ENCODE results near the gene IL17RB.
A peak's percentile ranks its signal among the peaks of the same experiment; 100 is the strongest.

Gene IL17RB, protein sequence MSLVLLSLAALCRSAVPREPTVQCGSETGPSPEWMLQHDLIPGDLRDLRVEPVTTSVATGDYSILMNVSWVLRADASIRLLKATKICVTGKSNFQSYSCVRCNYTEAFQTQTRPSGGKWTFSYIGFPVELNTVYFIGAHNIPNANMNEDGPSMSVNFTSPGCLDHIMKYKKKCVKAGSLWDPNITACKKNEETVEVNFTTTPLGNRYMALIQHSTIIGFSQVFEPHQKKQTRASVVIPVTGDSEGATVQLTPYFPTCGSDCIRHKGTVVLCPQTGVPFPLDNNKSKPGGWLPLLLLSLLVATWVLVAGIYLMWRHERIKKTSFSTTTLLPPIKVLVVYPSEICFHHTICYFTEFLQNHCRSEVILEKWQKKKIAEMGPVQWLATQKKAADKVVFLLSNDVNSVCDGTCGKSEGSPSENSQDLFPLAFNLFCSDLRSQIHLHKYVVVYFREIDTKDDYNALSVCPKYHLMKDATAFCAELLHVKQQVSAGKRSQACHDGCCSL

DNA sequence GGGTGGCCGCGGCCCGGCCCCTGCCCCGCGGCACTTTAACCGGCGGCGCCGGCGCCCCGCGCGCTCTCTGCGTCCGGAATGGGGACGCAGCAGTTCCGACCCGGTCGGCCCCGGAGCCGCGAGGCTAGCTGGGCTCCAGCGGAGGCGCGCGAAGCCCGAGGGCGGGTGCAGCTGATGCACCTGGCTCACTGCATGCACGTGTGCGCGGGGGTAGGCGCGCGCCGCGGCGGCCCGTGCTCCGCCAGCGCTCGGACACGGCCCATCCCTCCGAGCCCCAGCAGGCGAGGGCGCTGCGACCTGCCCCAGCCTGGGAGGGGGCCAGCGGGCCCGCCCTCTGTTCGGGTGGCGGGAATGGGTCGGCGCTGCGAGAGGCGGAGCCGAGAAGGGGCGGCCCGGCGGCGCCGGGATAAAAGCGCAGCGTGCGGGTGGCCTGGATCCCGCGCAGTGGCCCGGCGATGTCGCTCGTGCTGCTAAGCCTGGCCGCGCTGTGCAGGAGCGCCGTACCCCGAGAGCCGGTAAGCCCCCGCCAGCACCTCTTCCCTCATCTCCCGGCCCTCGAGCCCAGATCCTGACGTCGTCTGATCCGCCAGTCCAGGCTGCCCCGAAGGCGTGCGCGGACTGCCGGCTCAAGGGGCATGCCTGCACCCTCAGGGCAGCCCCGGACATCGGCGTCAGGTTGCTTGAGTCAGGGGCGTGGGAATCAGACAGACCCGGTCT lies at the start of gene IL17RB, which contains the start of gene CHDH:
IL17RB (plus strand) TSS at position 435 of the 717 bp plus-strand sequence; CDS start at position 456, 21 bp downstream.
CHDH (minus strand) TSS at position 286 of the 717 bp plus-strand sequence. CDS start 22,411 bp downstream, outside the sequence.
- no peak for DNase-seq

DNA sequence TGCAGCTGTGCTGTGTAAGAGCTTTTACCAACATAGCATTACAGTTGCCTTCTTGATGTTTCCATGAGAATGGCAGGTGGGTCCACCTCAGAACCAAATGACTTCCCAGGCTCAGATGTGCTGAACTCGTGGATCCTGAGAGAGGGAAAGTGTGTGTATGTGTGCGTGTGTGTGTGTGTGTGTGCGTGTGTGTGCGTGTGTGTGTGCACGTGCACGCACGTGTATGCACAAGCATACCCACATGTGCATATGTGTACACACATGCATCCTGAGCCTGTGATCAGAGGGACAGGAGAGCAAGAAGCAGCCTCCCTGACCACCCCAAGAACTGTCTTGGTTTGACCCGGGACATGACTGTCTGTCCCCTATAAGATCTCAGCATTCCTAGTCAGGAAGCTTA lies 48.2 kb upstream of the IL17RB start:
- DNase-seq = no peak

DNA sequence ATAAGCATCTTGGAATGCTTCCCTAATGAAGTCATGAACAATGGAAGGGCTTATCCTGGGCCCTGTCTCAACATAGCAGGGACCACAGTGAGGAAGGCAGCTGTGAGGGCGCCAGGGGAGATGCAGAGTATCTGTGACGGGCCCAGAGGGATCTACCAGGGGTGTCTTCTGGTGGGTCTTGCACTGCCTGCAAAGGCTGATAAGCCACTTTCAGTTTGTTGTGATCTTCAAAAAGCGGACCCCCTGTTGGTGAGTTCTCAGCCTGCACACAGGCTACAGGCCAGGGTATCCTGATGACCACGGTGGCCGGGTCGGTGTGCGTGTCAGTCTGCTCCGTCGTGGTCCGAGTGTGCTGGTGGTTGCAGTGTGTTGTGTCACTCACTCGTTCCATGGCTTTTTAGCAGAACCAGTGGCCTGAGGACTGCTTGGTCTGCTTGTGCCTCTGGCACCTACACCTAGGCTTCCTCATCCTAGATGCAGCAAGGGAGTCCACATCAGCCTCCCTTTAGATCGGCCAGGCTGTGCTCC lies 47.0 kb upstream of the IL17RB start:
- no peak for DNase-seq

DNA sequence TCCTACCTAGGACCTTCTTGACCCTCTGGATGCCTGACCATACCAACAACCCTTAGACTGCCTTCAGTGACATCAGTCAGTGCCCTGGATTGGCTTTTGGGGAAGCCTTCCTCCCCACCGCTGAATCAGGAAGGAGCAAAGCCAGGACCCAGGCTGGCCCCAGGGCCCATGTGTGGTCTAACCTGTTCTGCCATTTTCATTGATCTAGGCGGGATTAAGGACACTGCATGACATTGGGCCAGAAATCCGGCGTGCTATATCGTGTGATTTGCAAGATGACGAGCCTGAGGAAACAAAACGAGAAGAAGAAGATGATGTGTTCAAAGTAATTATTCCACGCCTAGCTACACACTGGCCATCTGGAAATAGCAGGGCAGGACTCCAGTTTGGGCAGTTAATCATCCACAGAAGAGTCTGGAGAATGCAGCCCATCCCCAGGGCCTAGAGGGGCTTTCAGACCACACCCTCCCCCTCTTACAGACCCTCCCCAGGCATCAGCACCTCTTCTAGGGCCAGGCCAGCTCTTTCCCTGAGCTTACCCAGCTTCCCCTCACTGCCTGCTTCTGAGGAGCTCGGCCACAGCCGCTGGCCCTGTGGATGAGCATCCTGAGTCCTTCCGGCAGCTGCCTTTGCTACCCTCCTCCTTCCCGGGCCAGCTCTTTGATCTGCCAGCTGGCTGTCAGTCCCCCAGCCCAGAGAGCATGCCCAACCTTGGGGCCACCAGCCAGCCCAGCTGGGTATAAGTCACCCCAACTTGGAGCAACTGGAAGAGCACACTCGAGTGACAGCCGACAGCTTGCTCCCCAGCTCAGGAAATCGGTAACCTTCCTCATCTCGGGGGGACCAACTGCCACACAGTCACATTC lies 46.1 kb upstream of the IL17RB start:
- DNase-seq = no peak

DNA sequence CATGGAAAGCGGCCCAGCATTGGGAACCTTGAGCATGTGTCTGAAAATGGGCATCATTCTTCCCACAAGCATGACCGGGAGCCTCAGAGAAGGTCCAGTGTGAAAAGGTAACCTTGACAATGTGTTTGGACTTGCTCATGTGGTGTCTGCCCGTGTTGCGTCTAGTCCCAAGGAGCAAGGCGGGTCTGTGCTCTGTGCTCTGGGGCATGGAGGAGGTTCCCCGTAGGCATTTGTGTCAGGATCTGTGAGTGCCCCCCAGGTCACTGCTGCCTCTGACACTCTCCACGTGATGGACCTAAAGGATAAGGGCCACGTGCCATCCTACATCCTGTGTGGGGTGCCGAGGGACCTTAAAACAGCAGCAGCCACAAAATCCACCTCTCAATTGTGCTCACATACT lies 45.0 kb upstream of the IL17RB start:
- DNase-seq = no peak

DNA sequence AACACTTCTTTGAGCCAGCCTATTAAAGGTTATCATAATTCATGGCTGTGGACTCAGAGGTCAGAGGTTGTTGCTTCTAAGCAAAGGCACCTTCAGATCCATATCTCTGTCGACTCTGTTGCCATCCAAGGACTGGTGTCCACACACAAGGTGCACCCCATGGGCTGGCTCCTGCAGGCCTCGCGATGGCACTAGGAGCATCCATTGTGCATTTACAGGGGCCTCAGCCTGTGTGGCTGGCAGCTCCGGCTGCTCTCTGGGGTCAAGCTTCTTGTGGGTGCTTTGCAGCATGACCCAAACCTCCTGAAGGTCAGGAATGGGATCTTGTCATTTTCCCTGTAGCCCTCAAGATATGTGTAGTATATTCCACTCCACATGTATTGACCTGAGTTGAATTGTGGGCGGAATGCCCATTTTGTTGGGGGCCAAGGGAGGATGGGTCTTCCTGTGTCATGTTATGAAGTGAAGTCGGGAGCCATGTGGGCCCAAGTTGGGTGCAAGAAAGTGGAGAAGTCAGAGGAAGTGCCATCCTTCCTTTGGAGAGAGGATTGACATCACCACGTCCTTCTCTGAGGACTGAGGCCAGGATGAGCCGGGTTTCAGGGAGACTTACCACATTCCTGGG lies 44.0 kb upstream of the IL17RB start:
- no peak for DNase-seq

DNA sequence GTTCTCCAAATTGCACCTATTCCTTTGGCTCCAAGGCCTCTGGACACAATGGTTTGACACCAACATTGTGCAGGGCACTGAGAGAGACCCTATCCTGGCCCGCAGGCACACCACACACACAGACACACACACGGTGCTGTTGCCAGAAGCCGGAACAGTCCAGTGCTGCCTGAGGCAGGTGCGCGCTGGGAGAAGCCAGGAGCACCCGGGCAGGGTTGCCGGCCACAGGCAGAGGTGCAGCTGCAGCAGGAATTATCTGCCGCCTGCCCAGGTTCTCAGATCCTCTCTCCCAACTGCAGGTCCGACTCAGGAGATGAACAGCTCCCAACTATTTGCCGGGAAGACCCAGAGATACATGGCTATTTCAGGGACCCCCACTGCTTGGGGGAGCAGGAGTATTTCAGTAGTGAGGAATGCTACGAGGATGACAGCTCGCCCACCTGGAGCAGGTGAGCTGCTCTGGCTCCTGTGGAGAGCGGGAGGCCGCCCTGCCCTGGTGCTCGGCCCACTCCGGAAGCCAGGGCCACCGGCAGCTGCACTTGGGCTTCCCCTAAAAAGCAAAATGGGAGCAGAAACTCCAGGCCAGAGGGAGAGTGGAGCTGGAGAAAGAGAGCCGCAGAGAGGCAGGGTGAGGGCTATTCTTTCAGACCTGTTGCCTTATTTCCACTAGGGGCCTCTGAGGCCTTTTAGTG lies 43.1 kb upstream of the IL17RB start:
- DNase-seq = no peak

DNA sequence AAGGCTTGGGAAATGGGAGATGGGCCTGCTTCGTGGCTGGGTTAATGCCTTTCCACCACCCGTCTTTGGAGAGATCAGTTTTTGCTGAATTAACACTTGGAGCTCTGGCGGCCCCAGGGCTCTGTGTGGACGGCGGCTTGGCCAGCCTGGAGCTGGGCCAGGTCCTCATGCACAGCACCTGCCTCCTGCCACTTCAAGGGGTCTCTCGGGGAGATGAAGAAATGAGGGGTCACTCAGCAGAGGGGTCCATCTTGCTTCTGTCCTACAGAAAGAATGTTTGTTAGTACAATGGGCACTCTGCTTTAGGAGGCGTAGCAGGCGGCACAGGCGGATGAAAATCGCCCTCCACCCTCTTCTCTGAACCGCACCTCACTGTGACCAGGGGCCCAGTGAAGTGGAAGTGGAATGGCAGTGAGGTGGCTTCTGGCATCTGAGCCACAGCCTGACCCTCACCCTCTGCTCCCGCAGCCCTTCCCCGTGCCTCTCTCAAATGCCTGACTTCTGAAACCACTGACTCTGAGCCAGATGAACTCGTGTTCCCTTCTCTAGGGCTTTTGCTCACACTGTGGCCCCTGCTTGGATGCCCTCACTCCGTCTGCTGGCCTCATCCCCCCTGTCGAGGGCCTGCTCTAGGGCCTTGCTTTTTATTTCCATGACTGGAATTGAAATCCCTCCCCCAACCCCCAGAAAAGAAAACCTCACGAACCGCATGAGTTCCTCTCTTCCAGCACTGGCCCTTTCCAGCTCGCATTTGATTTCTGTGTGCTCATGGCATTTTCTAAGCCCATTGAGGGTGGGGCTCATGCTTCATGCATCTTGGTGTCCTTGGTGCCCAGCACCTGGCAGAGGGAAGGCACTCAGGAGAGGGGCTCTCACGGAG lies 42.3 kb upstream of the IL17RB start:
- peak; percentile 21 for DNase-seq

DNA sequence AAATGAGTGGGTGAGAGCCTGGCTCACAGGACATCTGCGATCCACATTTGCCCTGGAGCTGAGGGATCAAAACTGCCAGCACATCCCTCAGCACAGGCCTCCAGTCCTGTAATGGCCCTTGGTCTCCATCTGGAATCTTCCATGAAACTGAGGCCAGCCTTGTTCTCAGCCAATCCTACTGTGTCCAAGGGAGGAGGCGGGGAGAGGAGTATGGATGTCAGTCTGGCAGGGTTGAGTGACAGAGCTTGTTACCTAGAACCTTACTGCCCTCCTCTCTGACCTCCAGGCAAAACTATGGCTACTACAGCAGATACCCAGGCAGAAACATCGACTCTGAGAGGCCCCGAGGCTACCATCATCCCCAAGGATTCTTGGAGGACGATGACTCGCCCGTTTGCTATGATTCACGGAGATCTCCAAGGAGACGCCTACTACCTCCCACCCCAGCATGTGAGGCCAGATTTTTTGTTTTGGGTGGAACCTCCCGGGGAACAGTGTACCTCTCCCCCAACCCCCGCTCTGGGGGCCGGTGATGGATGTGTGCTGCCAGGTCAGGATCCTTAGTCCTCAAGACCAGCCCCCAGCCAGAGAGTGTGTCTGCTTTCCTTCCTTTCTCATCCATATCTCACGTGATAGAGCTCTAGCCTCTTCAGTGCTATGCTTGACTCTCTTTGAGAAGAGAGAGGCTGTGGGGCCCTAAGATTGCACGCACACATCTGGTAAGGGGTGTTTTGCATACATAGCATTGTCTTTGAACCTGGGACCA lies 41.5 kb upstream of the IL17RB start:
- no peak for DNase-seq

DNA sequence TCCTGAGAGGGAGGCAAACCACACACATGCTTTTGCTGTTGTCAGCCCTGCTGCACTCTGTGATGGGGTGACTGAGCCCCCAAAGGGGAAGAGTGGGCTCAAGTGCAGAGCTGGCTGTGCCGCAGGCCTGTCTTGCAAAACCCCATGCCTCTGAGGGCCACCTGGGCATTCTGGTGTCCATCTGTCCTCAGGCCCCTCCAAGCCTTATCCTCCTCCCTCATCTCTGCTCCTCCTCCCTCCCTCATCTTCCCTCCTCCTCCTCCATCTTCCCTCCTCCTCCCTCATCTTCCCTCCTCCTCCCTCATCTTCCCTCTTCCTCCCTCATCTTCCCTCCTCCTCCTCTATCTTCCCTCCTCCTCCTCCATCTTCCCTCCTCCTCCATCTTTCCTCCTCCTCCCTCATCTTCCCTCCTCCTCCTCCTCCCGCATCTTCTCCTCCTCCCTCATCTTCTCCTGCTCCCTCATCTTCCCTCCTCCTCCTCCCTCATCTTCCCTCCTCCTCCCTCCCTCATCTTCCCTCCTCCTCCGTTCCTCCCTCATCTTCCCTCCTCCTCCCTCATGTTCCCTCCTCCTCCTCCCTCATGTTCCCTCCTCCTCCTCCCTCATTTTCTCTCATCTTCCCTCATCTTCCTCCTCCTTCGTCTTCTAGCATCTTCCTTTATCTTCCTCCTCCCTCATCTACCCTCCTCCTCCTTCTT lies 40.8 kb upstream of the IL17RB start:
- DNase-seq = no peak

DNA sequence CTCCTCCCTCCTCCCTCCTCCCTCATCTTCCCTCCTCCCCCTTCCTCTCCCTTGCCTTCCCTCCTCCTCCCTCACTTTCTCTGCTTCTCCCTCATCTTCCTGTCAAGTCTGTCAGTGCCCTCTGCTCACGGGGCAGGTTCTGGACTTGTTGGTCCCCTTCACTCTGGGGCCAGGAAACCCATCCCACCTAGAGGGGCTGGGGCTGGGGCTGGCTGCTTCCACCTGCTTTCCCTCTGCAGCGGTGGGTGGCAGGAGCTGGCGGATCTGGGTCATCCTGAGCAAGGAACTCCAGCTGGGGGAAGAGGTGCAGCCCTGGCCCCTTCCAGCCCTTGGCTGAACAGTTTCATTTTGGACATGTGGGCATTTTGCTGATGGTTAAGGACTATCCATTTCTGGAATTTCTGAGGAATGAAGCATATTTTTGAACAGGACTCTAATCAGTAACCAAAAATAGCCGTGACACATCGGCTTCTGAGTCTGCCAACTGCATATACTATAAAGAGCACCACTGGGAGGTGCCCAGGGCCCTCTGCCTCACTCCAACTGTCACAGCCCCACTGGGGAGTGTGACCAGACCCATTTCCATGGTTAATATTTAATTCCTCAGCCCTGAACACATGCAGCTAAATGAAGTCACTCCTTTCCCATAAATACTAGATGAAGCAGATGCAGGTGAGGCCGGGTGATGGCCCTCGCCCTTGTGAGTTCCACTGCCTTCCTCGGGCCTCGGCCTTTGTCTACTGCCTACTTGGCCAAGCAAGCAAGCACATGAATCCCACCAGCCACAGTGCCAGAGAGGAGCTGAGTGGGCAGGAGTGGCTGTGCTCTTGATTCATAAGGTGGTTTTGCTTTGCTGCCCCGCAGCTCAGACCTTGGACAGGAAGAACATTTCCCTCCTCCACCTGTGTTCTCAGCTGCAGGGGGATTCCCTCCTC lies 39.9 kb upstream of the IL17RB start:
- no peak for DNase-seq

DNA sequence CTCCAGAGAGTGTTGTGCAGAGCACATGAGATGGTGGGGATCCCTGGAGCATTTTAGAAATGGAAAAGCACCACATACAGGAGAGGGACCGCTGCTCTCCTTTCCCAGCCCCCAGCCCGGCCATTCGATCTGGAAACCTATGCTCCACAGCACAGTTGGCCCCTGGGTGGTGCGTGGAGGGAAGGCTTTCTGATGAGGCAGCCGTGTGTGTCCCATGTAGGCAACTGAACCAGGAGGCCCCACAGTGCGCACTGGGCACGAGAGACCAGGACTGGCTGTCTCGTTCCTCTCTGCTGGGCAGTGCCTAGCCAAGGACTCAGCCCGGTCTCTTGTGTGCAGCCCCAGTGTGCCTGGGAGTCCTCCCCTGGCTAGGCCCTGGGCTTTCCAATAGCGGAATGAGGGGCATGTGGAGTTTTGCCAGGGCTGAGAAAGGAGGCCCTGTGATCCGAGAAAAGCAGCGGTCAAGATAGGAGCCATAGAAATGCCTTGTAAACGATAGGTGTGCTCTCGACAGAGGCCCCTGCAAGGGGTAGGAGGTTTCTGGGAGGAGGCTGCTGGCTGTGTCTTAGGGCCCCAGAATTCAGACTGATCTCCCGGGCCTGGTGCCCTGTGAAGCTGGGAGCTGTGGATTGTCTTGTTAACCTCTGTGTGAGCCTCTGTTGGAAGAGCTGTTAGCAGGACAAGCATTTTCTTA lies 39.1 kb upstream of the IL17RB start:
- no peak for DNase-seq

DNA sequence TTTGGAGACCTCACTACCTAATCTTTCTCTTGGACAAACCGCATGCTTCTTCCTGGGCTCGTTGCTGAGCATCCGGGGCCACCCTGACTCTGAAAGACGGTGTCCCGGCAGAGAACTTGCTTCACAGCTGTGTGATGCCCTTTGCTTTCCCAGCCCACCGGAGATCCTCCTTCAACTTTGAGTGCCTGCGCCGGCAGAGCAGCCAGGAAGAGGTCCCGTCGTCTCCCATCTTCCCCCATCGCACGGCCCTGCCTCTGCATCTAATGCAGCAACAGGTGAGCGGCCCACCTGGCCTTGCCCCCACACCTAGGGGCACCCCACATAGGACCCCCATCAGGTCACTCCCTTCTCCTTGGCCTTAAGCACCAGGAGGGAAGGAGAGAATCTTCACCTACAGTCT lies 37.9 kb upstream of the IL17RB start:
- no peak for DNase-seq

DNA sequence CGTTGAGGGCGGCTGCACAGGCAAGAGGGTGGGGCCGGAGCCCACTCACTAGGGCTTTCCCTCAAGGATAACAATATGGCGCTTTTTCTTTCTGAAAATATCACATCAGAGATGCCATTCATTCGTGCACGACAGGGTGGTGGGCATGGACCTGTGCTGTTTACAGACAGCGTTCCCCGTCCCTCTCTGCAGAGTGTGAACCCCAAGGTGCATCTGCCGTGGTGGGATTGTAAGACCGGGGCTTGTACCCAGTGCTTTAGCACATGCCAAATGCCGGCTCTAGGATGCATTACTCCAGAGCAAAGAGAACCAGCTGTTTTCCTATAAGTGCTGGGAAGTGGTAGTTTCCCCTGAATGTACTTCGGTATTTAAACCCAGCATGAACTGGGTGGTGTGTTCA lies 37.1 kb upstream of the IL17RB start:
- no peak for DNase-seq

DNA sequence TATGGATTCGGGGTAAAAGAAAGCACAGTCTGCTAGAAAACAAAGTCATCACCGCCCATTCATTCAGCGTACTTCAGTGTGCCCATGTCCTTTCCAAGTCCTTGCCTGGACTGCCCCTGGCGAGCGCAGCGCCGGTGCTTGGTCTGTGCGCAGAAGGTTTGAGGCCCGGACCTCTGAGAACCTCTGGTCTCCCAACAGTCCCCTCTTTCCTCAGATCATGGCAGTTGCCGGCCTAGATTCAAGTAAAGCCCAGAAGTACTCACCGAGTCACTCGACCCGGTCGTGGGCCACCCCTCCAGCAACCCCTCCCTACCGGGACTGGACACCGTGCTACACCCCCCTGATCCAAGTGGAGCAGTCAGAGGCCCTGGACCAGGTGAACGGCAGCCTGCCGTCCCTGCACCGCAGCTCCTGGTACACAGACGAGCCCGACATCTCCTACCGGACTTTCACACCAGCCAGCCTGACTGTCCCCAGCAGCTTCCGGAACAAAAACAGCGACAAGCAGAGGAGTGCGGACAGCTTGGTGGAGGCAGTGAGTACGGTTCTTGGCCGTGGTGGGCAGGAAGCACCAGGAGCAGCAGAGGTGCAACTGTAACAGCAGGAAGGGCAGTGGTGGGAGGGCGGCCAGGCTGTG lies 36.5 kb upstream of the IL17RB start:
- DNase-seq = no peak

DNA sequence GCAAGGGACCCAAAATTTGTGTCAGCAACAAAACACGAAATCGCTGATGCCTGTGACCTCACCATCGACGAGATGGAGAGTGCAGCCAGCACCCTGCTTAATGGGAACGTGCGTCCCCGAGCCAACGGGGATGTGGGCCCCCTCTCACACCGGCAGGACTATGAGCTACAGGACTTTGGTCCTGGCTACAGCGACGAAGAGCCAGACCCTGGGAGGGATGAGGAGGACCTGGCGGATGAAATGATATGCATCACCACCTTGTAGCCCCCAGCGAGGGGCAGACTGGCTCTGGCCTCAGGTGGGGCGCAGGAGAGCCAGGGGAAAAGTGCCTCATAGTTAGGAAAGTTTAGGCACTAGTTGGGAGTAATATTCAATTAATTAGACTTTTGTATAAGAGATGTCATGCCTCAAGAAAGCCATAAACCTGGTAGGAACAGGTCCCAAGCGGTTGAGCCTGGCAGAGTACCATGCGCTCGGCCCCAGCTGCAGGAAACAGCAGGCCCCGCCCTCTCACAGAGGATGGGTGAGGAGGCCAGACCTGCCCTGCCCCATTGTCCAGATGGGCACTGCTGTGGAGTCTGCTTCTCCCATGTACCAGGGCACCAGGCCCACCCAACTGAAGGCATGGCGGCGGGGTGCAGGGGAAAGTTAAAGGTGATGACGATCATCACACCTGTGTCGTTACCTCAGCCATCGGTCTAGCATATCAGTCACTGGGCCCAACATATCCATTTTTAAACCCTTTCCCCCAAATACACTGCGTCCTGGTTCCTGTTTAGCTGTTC lies 35.0 kb upstream of the IL17RB start:
- DNase-seq = no peak

All from NCI-H1092 treated with DMSO at 0.1 percent for 48 hours (cell line).